A673 (cell line): ENCODE results near the gene IKZF3. TPM values are rescaled to one million over a fixed set of nuclear protein-coding genes. Genes with fewer than 3 reads are reported as not detected.

Source experiments
- BruUV-seq: library from RNA; stranded (reverse); fragments of 400-500 nt; replicated peaks from 2 replicates; lab custom pipeline; 2021; lab: Mats Ljungman, UMichigan
- CTCF ChIA-PET: fragments of 300-600 bp; sonication (Branson Sonifier 250); formaldehyde crosslinking; loops from one replicate; lab custom pipeline; 2022; ENCODE audit warnings: antibody characterized with exemption; lab: Charles Lee
- POLR2A ChIA-PET: fragments of 300-600 bp; sonication (Branson Sonifier 250); formaldehyde crosslinking; loops from one replicate; lab custom pipeline; 2022; ENCODE audit warnings: antibody characterized with exemption; ENCODE audit not compliant: low non-redundant PET; lab: Charles Lee
- DNase-seq: peaks from one replicate; pipeline ENCODE4 v3.0.0-alpha.2; 2015; ENCODE audit warnings: low spot score
- H3K27ac ChIP-seq: fragments of 200-600 bp; sonication (generic); 2 replicates; pipeline ENCODE4 v1.5.1; 2016; ENCODE audit warnings: mixed run types, low read depth, mild to moderate bottlenecking, mixed read lengths, antibody characterized with exemption, low read length; ENCODE audit not compliant: poor library complexity, severe bottlenecking
- H3K27me3 ChIP-seq: fragments of 200-600 bp; sonication (generic); replicated peaks from 2 replicates; pipeline ENCODE4 v1.6.1; 2017; ENCODE audit warnings: mixed run types, low read depth, mild to moderate bottlenecking, mixed read lengths, antibody characterized with exemption, low read length; ENCODE audit not compliant: insufficient read depth, poor library complexity
- H3K36me3 ChIP-seq: fragments of 200-600 bp; sonication (generic); 2 replicates; pipeline ENCODE4 v1.6.1; 2016; ENCODE audit warnings: mixed run types, mild to moderate bottlenecking, mixed read lengths, antibody characterized with exemption, low read length; ENCODE audit not compliant: insufficient read depth, poor library complexity, severe bottlenecking
- H3K4me1 ChIP-seq: fragments of 200-600 bp; sonication (generic); 2 replicates; pipeline ENCODE4 v1.6.1; 2017; ENCODE audit warnings: mixed run types, mild to moderate bottlenecking, mixed read lengths, antibody characterized with exemption, low read length; ENCODE audit not compliant: insufficient read depth, poor library complexity, severe bottlenecking
- H3K4me3 ChIP-seq: fragments of 200-600 bp; sonication (generic); 2 replicates; pipeline ENCODE4 v1.5.1; 2016; ENCODE audit warnings: low read depth, mixed run types, mild to moderate bottlenecking, mixed read lengths, low read length; ENCODE audit not compliant: poor library complexity, severe bottlenecking
- H3K9me3 ChIP-seq: fragments of 200-600 bp; sonication (generic); 2 replicates; pipeline ENCODE4 v1.6.1; 2016; ENCODE audit warnings: mixed run types, low read depth, mild to moderate bottlenecking, mixed read lengths, antibody characterized with exemption, low read length; ENCODE audit not compliant: poor library complexity, severe bottlenecking
- CTCF ChIP-seq: fragments of 300-800, 200-600 bp; sonication (generic); conservative IDR thresholded peaks from 2 replicates; pipeline ENCODE4 v1.5.1; 2017; ENCODE audit warnings: low read depth, mild to moderate bottlenecking, antibody characterized with exemption, low read length, moderate library complexity, mixed read lengths
- EZH2 ChIP-seq: fragments of 200-600 bp; sonication (generic); IDR thresholded peaks from 2 replicates; pipeline ENCODE4 v1.6.1; 2017; ENCODE audit warnings: borderline replicate concordance, low read depth, mild to moderate bottlenecking, mixed read lengths, antibody characterized with exemption, low read length; ENCODE audit not compliant: poor library complexity, severe bottlenecking
- intact Hi-C: fragments of 100-400 bp; cut with micrococcal nuclease; formaldehyde crosslinking; loops from one replicate; pipeline ENCODE4 v1.10.0; 2022; ENCODE audit not compliant: unreplicated experiment
- total RNA-seq: library from RNA; stranded (reverse); gene quantifications from 2 replicates; pipeline ENCODE4 v1.2.3, GENCODE V29; 2021

IKZF3 gene
- total RNA-seq, 1 experiment from 2014 or later: not detected

DNA sequence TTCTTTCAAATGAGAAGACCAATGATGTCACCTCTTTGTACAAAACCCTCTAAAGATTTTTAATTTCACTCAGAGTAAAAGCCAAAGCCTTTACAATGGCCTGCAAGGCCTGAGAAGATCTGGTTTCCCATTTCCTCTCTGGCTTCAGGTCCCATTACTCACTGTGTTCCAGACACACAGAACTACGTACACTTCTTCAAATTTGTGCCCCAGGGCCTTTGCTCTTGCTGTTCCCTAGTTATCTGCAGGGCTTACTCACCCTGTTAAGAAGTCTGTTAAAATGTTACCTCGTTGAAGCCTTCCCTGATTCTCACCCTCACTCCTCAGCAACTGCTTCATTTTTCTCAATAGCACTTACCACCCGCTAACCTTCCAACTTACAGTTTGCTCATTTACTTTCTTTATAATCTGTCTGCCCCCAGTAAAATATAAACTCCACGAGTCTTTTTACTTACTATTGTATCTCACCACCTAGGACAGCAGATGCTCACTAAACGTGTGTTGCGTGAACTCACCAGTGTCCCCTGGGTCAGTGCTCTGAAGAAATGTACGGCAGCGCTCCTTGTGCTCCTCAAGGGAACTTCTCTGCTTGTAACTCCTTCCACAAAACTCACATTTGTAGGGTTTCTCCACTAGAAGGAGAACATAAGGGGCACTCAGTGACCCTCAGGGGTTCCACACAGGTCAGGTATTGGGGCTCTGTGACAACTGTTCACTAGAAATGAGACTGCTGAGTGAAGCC, 76.2 kb downstream of the IKZF3 start:
- TF ChIP-seq EZH2 (no peak), CTCF (no peak)
- H3K36me3 ChIP-seq: no peaks in the 10 kb centered on the region
- H3K27me3 ChIP-seq: no peaks in the 10 kb centered on the region
- no peak overlapping the region for H3K4me3 ChIP-seq
- ChIA-PET CTCF (no interaction called here), POLR2A (no interaction called here)
- DNase-seq: no peak
- intact Hi-C loops: no loop called here
- no TSS peak for BruUV-seq
- no peaks in the 10 kb centered on the region for H3K9me3 ChIP-seq
- H3K4me1 ChIP-seq: no peaks in the 10 kb centered on the region
- no peak overlapping the region for H3K27ac ChIP-seq

GRCh38 chr17:39787041-39787440, 77.1 kb downstream of the IKZF3 start:
- CTCF ChIA-PET: no interaction called here

DNA sequence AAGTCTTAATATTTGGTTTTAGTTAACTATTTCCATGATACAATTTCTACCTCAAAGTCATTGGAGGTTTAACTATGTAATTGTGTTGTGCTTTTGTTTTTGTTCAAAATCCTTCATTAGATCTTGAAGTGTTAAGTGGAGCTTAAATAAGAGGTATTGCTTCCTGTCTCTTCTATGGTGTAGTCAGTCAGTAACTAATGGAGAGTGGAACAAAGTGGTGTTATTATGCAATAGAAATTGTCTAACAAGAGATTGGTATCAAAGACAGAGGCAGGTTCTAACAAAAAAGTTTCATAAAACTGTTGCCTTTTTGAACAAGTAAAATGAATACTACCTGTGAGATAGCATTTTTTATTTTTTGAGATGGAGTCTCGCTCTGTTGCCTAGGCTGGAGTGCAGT, 81.1 kb downstream of the IKZF3 start:
- intact Hi-C loops: no loop called here
- BruUV-seq: no TSS peak

More at GRCh38 chr17:39787041-39787440, 77.1 kb downstream of the IKZF3 start:
- no peak for TF ChIP-seq EZH2
- TF ChIP-seq CTCF: no peak
- no peaks in the 10 kb centered on the region for H3K27me3 ChIP-seq
- BruUV-seq: no TSS peak
- DNase-seq: no peak
- no peaks in the 10 kb centered on the region for H3K36me3 ChIP-seq
- intact Hi-C loops: no loop called here
- H3K9me3 ChIP-seq: no peaks in the 10 kb centered on the region
- H3K27ac ChIP-seq: no peak overlapping the region
- H3K4me1 ChIP-seq: no peaks in the 10 kb centered on the region
- no peak overlapping the region for H3K4me3 ChIP-seq
- POLR2A ChIA-PET: no interaction called here

More for the DNA sequence above, 81.1 kb downstream of the IKZF3 start:
- Histone ChIP-seq H3K9me3 (no peaks in the 10 kb centered on the region), H3K4me3 (no peak overlapping the region), H3K36me3 (no peaks in the 10 kb centered on the region), H3K4me1 (no peaks in the 10 kb centered on the region), H3K27ac (no peak overlapping the region), H3K27me3 (no peaks in the 10 kb centered on the region)
- ChIA-PET CTCF (no interaction called here), POLR2A (no interaction called here)
- no peak for DNase-seq
- TF ChIP-seq EZH2: no peak
- TF ChIP-seq CTCF: no peak
